Dedifferentiated amniotic fluid mesenchymal stem cell (primary cell): ENCODE measurements around the gene GSC.
A peak's percentile ranks its signal among the peaks of the same experiment; 100 is the strongest.
"Not testable (repeated sequence)": the region's sequence is repeated elsewhere in the genome, so short reads cannot be mapped to it uniquely, and the experiment has no call there.

Experiments used
- DNase-seq: peaks from one replicate; pipeline ENCODE4 v3.0.0-alpha.2; 2016; ENCODE audit errors: extremely low spot score

The GSC gene

GRCh38 chr14:94769391-94770250 lies at the start of gene GSC:
Gene GSC, minus strand, starts transcription at chr14:94770113. Its CDS starts 98 bp downstream, at chr14:94770015.
- no peak for DNase-seq

DNA sequence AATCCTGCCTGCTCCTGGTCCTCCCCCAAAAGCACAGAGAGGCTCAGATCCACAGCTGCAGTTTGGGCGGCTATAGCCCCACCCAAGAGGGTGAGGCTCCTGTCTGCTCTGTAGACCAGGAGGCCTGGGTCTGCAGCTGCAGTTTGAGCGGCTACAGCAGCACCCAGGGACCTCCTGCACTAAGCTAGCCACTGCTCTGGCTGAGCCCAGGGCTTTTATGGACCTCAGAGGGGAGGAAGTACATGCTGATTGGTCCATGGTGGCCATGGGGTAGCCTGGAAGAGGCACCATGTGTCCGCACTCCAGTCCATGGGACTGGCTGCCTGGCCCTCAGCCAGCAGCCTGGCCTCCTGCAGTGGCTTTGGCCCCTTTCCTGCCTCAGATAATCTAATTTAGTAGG lies 49.6 kb upstream of the GSC start:
- DNase-seq = no peak

- no peak for DNase-seq
These were observed 46.2 kb upstream of the GSC start for GRCh38 chr14:94816113-94816512.

- peak; percentile 79 for DNase-seq
These were observed 35.9 kb upstream of the GSC start for GRCh38 chr14:94805680-94806288.

GRCh38 chr14:94801225-94801624 lies 31.3 kb upstream of the GSC start:
- no peak for DNase-seq

- DNase-seq = not testable (repeated sequence)
These were observed 30.9 kb upstream of the GSC start for GRCh38 chr14:94800764-94801163.

- DNase-seq = no peak
These were observed 28.0 kb upstream of the GSC start for GRCh38 chr14:94797887-94798286.

GRCh38 chr14:94796278-94796677 lies 26.4 kb upstream of the GSC start:
- no peak for DNase-seq

DNA sequence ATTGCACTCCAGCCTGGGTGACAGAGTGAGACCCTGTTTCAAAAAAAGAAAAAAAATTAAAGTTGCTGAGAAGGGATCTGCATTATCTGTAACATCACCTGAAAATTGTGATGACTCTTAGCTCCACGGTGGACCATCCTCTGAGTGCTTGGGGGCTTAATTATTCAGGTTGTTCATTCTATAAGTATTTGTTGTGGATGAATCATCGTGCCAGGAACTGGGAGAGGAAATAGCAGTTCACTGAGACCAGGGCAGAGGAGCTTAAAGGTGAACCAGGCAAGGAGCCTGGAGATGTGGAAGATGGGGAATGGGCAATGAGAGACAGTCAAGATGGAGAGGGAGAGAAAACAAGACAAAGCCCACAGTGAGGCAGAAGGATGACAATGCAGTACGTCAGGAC lies 25.5 kb upstream of the GSC start:
- DNase-seq = no peak

GRCh38 chr14:94793901-94794300 lies 24.0 kb upstream of the GSC start:
- DNase-seq = no peak

DNA sequence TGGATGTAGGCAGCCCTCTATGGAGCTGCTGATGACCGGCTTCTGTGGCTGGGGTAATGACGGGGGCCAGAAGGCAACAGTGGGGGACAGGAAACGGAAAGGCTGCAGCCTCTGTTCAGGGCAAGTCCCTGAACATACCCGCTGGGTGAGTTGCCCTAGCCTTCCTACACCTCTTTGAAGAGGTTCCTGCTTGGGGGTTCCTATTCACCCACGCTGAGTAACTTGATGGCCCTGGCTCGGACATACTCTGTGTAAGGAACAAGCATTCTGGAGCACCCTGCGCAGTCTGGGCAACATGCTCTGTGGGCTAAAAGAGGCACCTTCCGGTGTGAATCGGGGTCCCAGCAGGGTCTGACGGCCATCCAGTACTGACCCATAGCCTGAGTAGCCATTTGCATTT lies 17.7 kb upstream of the GSC start:
- no peak for DNase-seq

DNA sequence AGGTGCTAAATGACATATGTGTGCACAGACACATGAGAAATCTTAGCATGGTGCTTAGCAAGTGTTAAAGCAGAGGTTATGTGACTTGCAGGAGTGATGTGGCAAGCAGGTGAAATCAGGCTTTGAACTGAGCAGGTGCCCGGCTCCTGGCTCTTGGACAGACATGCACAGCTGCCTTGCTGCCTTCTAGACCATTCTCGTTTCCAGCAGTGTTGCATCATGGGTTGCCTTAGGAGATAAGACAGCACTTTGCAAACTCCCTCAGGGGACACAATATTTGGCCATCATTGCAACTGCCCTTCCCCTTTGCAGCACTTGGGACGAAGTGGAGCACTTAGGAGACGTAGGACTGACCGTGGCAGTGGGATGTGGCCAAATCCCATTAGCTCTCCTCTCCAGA lies 17.2 kb upstream of the GSC start:
- no peak for DNase-seq

DNA sequence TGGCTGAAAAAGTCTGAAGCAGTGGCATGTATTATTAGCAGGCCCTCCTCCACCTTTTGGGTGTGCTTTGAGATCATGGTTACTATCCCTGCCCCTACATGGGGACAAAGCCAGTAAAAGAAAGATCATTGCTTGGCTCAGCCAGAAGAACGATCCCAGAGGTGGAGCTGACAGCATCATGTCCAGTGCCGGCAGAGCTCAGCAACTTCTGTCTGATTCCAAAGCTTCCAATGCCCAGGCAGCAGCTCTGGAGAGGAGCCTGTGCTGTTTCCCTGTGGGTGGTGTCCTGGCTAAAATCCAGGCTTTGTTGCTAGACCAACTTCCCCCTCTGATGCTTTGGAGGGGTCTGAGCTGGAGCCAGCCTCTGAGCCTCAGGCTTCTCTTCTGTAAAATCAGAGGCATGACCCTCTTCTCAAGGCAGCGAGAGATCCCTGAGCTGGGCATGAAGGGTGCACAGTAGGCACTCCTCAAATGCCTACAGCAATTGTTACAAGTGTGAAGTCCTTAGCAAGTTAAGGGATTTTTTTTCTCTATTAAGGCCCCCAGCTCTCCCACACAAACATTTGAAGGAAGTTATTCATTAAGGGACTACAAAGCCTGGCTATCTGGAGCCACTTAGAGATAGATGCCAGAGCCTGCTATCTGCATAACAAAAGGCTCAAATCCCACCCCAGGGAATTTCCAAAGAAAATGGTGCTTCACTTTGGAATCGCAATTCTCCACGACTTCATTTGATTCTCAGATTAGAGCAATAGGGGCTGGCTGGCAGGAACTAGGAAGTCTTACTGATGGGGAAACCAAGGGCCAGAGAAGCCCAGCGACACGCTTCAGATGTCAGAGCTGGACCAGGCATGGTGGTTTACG lies 10.9 kb upstream of the GSC start:
- no peak for DNase-seq

DNA sequence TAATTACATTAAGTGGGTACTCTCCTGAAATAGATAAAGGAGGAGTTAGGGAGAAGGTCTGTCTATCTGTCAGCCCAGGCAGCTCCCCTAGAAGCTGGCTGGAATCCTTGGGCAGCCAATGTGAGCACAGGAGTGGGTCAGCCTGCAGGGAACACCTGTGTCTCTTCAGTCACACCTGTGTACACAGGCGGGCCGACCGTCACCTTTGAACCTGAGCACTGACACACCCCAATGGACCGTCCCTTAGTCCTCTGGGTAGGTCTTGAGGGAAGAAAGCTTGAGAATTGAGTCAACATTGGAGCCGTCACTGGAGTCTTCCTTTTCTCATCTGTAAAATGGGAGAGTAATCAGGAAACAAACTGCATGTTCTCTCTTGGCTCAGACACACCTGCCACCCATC lies 9.8 kb upstream of the GSC start:
- no peak for DNase-seq

- no peak for DNase-seq
These were observed 5.9 kb upstream of the GSC start for GRCh38 chr14:94775871-94776210.

DNA sequence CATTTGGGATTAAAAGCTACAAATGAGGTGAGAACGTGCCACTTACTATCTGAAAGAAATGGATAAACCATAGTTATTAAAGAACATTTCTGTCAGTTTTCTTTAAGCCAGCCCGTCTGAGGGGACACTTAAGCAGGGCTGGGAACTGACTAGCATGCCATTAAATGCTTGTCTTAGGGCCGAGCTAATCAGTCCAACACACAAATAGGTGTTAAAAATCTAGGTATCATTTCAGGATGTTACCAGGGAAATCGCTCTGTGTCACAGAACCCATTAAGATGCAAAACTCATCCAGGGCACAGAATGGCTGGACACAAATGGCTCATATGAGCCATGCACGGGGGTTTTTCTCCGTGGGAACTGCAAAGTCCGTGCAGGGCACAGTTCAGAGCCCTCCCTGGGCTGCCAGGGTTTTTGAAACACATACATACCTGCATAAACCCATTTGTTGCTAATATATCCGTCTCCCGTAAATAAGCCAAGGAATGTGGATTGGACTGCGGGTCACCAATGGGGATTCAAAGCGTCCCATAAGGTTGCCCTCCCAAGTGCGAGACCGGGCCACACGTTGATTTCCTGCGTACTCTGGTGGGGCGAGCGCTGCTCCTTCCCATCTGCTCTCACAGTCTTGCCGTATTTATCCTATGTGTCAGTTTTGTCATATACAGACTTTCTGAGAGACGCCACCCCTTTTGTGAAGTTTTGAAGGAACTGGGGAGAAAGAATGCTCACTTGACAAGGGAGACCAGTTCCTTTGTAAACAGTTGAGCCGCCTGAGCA lies 5.4 kb upstream of the GSC start:
- no peak for DNase-seq

- DNase-seq = no peak
These were observed 4.6 kb upstream of the GSC start for GRCh38 chr14:94774344-94775090.

DNA sequence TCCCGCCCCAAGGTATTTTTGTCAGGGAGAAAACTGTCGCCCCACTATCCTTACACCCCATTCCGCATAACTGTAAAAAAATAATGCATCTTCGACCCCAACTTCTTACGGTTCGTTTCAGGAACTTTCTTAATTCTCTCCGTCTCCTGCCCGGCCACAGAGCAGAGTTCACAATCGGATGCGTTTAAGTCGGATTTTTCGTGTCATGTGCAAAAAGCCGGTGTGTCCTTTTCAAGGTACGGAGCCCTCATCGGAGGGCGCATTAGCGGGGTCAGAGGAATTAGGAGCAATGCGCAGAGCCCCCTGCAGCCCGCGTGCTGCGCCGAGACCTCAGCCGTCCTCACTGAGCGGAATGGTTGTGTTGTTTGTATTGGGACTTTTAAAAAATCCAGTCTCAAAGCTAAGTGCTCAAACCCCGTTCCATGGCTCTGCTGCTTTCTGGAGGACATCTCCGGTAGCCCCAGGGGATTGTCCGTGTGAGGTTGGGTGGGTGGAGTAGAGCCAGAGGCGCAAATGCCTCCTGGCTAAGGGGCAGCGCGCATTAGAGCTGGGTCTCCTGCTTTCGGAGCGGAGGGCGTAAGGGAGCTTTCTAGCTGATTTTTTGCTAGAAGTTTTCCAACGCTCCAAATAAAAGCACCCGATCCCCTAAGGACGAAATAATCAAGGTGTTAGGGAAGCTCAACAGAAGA lies 3.9 kb upstream of the GSC start:
- no peak for DNase-seq

GRCh38 chr14:94773061-94773648 lies 3.2 kb upstream of the GSC start:
- no peak for DNase-seq

DNA sequence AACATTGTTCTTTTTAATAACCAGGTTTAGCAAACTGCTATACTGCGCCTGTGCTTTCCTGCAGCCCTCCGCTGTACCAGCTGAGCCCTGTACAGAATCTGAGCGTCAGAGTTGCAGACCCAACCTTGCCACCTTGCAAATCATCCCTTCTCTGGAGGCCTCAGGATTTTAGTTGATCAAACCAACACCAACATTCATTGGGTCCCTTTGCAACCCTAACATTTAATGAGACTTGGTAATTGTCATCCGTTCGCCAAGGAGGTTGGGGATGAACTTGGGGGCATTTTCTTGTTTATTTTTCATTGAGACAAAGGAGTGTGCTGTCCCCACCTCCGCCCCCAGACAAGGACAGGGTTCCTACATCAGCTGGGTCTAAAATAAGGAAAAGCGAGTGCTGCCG lies 2.6 kb upstream of the GSC start:
- DNase-seq = no peak
